Stimulated activated CD8-positive, alpha-beta memory T cell treated with anti-CD3 and anti-CD28 coated beads, Interleukin-7, amount 100 ng/mL, for 4 hours (primary cell): Measurements from ENCODE around the gene EFL1.

Source experiments
- DNase-seq, 2 donors: peaks; one replicate each; pipeline ENCODE4 v3.0.0-alpha.2; 2020; ENCODE audit warnings: low read depth in 2 of 2

EFL1 gene

DNA sequence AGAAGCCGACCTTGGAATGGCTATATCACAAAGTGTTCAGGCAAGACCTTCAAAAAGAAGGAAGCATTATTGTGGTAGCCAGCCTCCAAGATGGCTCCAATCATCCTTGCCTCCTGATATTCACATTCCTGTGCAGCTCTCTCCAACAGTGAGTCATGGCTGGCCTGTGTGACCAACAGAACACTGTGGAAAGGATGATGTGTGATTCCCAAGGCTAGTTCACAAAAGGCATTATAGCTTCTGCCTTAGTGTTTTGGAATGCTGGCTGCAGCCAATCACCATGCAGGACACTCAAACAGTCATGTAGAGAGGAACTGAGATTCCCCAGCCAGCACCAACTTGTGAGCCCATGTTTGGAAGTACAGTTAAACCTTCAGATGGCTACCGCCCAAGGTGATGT lies 102.6 kb downstream of the EFL1 start:
- no peak for DNase-seq

DNA sequence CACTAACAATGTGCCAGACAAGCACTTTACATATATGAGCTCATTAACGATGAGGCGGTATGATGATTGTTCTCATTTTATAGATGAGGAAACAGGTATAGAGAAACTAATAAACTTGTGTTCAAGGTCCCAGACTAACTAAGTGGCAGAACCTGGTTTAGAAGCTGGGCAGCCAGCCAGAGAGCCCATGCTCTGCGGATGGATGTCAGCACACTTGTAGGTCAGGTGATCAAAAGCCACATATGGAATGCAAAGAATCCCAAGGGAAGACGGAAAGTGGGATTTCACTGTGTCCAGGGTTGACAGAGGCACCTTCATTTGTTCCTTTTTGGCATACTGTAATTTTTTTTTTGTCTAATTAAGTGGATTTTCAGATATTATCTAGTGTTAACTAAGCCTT lies 103.7 kb downstream of the EFL1 start:
- no peak for DNase-seq

DNA sequence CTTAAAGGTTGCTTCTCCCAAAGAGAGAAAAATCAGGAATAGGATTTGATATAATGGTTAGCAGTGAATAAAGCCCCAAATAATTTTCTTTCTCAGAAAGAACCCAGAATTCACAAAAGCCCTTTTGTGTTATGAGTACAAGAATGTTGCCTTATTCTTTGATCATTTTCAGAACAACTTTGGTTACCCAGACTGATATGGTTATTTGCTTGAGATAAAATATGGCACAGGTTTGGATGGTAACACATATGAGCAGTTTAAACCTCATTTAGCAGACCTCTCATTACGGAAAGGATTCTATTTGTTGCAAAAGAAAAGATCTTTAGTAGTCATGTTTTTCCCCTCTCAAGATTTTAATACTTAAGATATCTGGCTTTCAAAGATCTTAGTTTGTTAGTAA lies 111.9 kb downstream of the EFL1 start:
- no peak for DNase-seq

DNA sequence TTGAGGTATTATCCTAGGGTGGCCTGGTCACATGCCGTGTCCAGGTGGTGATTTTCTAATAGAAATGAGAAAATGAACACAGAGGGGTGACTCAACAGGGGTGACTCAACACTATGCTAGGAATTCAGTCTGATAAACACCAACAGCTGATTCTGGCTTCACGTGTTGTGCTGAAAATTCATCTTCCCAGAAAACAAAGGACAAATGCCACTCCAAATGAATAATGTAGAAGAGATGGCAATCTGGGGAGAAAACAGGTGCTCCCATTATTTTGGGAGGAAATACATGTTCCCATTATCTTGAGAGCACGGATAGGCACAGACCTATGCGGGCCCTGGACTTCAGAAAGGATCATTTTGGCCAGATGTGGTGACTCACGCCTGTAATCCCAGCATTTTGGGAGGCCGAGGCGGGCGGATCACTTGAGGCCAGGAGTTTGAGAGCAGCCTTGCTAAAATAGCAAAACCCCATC lies 115.5 kb downstream of the EFL1 start:
- DNase-seq = no peak

DNA sequence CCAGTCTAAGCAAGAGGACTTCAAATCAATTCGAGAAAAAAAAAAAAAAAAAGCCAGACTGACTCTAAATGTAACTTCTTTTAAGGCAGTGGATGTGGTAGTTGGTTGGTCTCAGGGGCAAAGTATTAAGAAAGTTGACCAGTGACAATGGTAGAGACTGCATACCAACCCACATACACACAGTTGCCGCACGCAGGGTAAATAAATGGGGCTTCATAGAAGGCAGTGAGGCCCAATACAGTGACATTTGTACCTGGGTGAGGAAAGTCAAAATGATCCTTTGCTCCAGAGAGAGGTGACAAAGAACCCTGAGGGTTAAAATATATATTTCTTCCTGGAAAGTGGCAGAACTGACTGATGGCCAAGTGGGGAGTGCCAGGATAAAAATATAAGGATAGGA lies 116.0 kb downstream of the EFL1 start:
- DNase-seq = no peak

DNA sequence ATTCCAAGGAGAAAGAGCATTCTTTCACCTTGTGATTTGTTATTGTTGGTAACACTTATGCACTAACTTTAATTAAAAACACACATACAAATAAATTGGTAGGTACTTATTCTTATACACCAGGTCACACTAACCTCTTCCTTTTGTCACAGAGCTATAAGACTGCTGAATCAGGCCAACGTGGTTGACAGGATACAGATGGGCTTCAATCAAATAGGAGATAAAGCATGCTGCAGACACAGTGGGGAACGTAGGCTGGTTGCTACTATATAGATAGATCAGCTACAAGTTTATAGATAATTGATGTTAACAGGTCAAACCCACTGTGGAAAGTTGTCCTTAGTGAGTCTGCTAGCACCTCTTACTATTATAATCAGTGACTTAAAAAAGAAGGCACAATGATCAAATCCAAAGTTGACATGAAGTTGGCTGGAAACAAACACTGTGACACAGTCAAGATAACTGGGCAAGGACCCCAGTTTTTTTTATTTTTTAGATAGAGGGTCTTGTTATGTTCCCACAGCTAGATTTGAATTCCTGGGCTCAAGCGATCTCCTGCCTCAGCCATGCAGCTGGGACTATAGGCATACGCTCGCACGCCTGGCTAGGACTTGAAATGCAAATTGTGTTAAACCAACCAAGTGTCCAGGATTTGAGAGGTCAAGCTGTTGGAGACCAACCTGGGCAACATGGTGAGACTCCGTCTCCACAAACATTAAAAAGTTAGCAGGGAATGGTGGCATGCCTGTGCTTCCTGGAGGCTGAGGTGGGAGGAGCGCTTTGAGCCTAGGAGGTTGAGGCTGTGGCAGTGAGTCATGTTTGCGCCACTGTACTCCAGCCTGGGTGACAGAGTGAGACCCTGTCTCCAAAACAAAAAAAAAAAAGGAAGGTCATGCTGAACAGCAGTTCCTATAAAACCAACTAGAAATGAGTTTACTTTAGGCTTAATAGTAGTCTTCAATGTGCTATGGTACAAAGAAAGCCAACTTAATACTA lies 118.8 kb downstream of the EFL1 start:
- DNase-seq = no peak

DNA sequence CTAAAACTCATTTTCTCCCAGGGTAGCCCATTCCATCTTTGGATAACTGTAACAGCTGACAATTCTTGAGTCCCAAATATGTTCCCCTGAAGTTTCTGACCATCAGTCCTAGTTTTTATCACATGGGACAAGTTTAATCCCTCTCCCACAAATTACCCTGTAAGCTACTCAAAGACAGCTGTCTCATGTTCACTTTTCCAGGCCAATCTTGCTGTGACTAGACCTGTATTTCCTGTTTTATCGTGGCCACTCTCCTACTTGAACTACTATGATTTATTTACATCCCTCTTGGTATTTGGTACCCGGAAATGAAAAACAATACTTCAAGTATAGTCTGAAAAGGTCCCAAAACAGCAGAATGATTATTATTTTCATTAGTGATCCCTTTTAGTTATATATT lies 121.6 kb downstream of the EFL1 start:
- DNase-seq = no peak

DNA sequence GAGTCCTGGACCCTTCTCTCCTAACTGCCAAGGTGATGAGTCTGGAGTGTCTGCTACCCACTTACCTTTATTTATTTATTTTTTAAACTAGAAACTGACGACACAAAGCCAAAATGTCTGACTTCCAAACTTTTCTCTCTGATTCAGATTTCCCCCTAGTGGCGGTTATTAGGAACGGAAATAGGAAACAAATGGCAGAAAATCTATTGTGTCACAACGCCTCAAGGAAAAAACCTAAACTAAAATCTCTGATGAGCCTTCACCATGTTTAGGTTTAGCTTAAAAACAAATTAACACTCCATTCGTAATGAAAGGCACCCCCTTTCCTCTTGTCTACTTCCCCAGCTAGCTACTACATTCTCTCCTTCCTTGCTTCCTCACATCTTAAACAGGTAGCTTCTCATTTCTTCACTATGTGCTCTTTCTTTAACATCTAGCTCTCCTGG lies 122.7 kb downstream of the EFL1 start:
- DNase-seq = no peak

DNA sequence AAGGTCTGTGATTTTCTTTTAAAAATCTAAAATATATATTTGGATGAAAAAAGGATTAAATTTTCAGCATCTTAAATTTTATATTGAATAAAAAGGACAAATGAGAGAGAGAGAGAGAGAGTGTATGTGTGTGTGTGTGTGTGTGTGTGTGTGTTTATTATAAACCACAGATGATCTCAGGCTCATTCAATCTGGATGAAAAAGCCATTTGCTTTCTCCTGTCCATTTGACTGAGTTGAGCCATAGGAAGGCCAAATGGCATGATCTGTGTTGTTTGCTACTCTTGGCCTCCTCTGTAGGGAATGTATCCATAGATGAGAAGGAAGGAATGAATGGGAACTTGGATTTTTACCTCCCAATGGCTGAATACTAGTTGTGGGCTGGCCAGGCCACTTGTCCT lies 124.2 kb downstream of the EFL1 start:
- no peak for DNase-seq

DNA sequence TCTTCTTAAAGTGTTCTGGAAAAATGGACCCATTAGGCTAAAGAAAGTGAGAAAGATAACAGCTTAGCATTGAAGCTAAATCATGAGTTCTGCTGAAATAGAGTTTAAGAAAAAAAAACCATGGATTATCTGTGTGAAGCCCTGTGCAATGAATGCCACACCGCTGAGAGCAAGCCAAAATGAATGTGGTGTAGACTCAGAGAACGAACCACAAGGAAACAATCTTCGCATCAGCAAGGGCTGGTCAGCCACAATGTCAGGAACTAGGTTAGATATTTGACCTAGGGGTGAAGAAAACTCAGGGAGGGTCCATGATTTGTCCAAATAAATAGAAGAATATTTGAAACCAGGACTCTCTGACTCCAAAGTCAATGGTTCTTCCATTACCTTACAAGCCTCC lies 125.3 kb downstream of the EFL1 start:
- no peak for DNase-seq

DNA sequence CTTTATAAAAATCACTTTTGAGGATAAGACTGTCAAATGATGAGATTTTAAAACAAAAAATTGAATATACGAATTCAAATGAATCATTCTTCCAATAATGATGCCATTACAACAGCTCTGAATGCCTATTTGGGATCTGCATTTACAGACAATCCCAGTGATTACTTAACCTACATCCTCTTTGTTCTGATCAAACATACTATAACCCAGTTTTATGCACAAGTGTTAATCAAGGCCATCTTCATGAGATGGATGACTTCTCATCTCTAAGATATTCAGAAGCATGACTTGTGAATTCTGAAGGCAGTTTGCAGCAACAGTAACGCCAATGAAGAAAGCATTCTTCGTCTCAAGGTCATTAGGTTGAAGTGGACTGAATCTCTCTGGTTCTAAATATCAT lies 126.4 kb downstream of the EFL1 start:
- DNase-seq = no peak

DNA sequence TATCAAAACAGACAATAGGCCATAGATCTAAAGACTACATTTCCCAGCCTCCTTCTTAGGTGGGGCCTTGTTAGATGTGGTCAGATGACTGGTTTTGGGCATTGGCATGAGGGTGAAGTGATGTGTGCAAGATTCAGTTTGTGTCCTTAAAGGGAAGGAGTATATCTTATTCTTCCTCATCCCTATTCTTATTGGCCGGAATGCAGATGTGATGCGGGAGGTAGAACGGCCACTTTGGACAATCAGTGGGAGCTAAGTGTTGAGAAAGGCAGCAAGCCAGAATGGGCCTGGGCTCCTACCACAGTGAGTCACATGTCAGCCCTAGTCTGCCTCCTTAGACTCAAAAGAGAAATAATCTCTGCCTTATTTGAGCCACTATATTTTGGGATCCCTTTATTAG lies 126.9 kb downstream of the EFL1 start:
- no peak for DNase-seq

DNA sequence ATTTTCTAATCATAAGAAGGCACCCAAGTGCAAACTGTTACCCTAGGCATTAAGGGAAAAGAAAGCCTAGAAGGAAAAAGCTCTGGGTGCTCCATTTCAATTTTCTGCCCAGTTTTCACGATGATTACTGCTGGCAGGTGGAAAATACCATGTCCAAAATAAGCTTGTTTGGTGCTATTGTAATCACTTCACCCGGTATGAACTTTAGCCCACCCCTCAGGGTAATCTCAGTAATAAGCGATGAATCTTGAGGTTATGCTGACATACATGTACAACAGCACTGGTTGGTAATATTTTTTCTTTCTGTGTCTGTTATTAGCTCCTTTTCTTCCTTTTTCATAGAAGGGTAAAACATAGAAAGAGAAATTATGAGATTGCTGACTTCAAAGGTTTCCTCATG lies 128.1 kb downstream of the EFL1 start:
- no peak for DNase-seq

DNA sequence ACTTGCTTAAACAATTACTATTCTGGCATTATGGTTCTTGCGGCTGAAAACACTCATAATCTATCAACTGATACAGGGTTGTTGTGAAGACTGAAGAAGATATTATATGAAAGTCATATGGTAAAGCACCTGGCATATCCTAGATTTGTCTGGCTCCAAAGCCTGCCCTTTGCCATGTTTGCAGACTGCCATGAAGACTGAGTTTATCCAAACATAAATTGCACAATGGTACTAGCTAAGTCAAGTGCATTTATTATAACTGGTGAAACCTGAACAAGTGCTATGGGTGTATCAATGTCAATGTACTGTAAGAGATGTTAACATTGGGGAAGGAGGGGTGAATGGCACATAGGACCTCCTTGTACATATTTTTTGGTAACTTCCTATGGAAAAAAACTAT lies 129.3 kb downstream of the EFL1 start:
- DNase-seq = no peak

DNA sequence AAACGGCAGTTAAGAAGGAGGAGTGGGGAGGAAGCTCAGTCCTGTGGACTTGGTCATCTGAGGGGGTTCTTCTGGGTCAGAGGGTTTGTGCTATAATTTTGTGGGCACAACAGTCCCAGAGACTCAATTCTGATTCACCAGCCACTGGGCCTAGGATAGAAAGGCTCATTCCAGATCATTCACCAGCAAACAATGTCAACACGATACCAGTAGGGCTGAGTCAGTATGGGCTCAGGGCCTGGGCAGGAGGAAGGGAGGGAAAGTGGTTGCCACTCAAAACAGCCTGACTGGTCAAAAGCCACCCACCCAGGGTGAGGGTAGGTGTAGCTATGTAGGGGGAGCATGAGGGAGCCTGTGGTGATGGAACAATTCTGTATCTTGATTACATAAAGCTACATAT lies 129.8 kb downstream of the EFL1 start:
- DNase-seq = no peak

DNA sequence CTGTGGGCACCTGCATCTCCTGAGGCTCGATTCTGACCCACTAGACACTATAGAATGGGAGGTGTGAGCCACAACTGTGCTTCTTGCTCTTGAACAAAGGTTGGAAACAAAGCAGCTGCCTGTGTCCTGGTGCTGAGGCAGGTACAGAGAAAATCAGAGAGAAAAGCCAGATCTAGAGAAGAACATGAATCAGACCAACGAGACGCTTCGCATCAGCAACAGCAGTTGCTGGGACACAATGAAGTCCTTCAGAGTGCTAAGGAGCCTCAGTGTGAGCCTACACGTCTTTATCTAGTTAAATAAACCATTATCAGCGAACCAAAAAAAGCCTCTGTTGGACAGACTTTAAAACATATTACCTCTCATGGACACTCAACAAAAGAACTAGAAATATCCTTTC lies 130.4 kb downstream of the EFL1 start:
- DNase-seq = no peak

DNA sequence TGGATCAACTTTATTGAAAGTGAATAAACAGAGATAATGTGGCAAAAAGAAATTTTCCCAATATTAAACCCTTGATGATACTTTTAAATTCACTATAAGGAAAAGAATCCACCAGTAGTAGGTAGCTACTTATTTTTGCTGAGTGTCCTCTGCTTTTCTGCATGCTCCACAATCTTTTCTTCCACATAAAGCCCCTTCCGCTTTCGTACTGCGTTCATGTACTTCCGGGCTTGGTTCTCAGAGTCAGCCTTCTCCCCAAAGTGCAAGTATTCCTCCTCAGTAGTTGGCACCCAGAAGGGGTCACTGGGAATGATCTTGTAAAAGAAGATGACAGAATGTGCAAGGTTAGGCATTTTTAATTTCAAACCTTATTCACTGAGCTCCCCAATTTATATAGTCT lies 132.3 kb downstream of the EFL1 start:
- DNase-seq = no peak

DNA sequence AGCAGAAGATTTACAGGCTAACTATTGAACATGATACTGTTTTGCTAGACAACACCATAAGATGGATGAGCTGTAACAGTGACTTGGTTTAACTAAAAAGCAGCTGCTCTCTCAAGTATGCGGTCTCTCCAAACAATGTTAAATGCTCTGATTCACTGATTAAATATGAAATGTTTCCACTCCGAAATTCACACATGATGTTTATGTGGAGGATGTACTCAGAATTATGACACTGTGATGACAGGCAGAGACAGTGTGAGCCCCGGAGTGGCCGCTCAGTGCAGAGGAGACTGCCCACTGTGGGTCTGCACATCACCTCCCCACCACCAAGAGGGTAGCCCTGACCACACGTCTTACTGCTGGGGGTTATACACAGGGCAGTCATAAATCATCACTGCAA lies 132.8 kb downstream of the EFL1 start:
- DNase-seq = no peak

DNA sequence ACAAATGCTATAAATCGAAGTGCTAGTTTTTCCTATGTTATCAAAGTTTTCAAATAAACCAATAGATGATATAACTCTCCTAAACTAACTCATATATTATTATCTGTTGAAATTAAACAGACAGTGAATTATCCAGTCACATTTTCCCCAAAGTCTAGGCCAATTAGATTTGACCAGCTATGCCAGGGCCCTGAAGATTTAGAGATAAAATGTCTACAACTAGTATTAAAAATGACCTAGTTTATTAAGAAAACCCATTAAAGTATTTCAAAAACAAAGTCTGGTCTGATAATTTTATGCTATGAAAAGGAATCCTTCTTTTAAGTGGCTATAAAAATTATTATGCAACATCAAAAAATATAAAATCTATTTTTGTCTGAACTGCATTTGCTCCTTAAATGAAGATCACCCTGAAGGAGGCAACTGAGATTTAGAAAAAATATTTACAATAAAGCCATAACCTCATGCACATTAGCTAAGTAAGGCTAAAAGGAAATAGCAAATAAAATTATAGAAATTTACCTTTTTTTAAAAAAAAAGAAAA lies 133.3 kb downstream of the EFL1 start:
- no peak for DNase-seq

DNA sequence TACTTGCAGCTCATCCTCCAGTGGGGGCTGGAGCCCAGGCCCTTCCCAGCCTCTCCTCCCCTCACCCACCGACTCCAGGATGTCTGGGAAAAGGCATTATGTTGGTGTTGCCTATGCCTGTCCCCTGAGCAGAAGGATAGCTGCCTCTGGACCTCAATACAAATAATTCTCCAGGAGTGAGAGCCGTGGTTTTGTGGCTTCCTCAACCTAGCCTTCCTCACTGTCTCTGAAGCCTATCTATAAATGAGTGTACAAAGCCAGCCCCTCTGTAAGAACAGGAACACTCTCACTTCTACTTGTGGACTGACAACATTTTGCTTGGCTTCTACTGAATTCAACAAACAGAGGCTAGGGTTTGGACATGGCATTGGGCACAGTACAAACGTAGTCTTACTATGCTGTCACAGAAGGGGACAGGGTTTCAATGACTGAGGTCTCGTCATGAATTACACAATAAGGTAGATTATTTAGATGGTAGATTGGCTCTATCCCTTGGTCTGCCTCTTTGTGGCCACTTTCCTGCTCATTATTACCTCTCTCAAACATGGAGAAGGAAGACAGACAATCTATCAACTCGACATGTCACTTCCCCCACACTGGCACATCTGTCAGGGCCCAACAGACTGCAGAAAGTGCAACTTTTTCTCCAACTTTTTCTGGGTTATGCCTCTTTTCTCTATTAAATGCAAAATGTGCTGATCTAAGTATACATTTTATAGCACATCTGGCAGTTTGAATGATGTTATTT lies 134.0 kb downstream of the EFL1 start:
- no peak for DNase-seq

DNA sequence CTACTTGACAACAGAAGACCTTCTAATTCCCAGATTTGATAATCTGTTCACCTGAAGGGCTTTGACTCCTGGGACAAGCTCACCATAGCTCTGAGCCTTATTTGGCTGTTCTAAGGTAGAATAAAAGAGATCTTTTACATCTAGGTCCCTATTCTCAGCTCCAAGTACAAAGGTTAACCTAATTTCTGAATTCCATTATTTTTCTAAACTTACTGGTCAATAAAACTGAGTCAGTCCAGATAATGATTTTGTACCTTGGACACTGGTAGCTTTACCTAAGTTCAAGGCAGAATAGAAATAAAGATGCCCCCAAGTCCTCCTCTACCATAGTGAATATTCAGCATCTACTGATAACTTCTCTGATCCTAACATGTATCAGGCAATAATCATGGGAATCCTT lies 135.0 kb downstream of the EFL1 start:
- DNase-seq = no peak

DNA sequence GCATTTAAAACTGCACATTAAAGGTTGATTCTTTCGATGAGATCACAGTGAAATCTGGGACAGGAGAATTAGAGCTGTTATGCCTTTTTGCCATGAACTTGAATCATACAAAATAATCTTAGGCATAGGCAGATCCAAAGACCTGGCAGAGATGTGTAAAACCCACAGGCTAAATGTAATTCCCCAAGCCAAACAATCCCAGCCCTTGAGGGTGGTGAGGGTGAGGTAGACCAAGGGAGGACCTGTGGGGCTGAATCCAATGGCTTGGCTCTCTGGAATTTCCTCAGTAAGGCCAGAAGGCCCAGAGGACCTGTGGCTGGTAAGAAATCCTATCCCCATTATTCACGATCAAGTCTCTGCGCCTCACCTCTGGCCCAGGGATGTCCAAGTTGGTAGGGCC lies 136.2 kb downstream of the EFL1 start:
- DNase-seq = no peak
